NCI-H1105 (cell line): ENCODE measurements around the gene CENPM.

ENCODE experiments used
- DNase-seq: peaks from one replicate; lab custom pipeline; 2025; lab: John Stamatoyannopoulos, UW

The CENPM gene

GRCh38 chr22:41898645-41899044 is 48.3 kb downstream of the CENPM start:
- DNase-seq, result no peak

- no peak for DNase-seq
Observed at GRCh38 chr22:41893591-41894375, 53.2 kb downstream of the CENPM start.

GRCh38 chr22:41892721-41893120 is 54.2 kb downstream of the CENPM start:
- DNase-seq, result no peak

DNA sequence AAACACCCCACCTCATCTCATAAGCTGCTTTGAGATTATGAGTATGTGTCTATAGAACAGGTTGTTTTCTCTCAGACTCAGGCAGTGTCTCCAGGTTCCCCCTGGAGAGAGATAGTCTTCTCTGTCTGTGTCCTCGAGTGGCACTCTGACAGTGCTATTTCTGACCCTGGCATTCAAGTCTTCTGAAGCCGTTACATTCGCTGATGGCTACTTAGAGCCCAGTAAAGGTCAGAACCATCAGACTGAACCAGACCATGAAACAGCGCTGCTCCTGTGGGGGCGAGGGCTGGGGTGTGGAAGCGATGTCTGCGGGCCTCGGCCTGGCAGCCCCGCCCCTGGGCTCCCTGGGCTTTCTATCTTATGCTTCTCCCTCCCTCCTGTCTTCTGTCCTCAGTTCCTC is 55.5 kb downstream of the CENPM start:
- no peak for DNase-seq
